ENCODE data around the gene RPGRIP1. TPM values are rescaled to one million over a fixed set of nuclear protein-coding genes. Genes with fewer than 3 reads are reported as not detected.
"Not testable (repeated sequence)": the region's sequence is repeated elsewhere in the genome, so short reads cannot be mapped to it uniquely, and the experiment has no call there.

The RPGRIP1 gene
- total RNA-seq, 1 donor: not detected

DNA sequence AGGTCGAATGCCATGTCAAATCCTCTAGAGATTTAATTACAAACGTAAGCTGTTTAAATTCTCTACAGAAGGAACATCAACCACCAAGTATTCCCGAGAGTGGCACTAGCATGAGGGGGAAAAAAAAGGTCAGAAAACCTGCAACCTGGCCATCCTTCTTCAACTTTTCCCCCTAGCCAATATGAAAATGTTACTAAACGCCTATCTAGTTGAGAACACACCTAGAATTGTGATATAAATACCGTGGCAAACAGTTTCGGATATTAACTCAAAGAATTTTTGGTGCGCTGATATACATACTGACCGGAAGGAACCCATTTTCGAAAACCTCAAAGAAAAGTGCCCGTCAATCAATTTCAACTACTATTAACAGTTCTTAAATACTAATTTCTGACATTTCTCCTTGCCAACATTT is 12.4 kb upstream of the RPGRIP1 start:
- H3K4me3 ChIP-seq (ENCODE audit: low read depth, low read length): peak overlapping the region; percentile 82
- DNase-seq (ENCODE audit: low read depth): no peak
- TF ChIP-seq CTCF (IDR thresholded peaks at IDR 0.05; ENCODE audit: insufficient read depth, low read length): no peak

- no peak for TF ChIP-seq CTCF (IDR thresholded peaks at IDR 0.05; ENCODE audit: insufficient read depth, low read length)
- DNase-seq (ENCODE audit: low read depth): peak; percentile 63
- peak overlapping the region; percentile 82 for H3K4me3 ChIP-seq (ENCODE audit: low read depth, low read length)
These were observed 11.8 kb upstream of the RPGRIP1 start for GRCh38 chr14:21267886-21268616.

GRCh38 chr14:21268617-21269251 is 11.1 kb upstream of the RPGRIP1 start:
- TF ChIP-seq CTCF (IDR thresholded peaks at IDR 0.05; ENCODE audit: insufficient read depth, low read length): no peak
- DNase-seq (ENCODE audit: low read depth): peak; percentile 67
- peak overlapping the region; percentile 82 for H3K4me3 ChIP-seq (ENCODE audit: low read depth, low read length)

DNA sequence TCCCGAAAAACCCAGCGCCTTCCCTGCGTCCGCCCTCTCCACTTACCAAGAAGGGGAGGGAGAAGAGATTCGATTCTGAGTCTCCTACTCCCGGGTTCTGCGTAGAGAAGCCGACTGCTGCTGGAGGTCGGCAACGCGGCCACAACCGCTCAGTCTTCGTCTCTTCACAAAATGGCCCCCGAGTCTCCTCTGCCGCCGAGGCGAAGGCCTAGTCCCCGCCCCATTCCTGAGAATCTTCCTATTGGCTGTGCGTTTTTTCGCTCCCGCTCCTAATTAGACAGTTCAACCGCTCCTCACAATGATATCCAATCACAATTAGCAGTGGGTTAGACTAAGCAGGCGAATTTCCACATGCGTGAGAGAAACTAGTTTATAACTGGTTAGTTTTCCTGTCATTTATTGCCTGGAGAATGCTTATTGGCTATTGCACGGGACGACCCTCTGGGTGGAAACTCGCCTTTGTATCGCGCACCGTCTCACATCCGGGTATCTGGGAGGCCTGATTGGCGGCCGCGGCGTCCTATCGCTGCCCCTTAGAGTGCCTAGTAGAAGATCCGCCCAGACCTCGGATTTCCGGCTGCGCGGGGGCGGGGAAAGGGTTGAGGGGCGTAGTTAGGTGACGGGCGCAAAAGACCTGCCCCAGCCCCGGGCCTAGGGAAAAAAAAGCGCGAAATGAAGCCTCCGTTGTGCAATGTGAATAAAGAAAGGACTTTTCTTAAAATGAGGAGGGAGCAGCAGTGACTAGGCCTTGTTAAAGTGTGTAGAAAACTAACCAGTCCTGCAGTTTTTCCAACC is 10.4 kb upstream of the RPGRIP1 start, which contains the start of gene HNRNPC:
TSS of gene HNRNPC (minus strand) at position 191 of the 795 bp plus-strand sequence. CDS start 35,249 bp downstream, outside the sequence.
- peak within 1 kb of the TSS; percentile 82 for H3K4me3 ChIP-seq (ENCODE audit: low read depth, low read length)
- no peak for TF ChIP-seq CTCF (IDR thresholded peaks at IDR 0.05; ENCODE audit: insufficient read depth, low read length)
- DNase-seq (ENCODE audit: low read depth): peak; percentile 100

GRCh38 chr14:21272661-21273060 is 7.2 kb upstream of the RPGRIP1 start:
- DNase-seq (ENCODE audit: low read depth): not testable (repeated sequence)

DNA sequence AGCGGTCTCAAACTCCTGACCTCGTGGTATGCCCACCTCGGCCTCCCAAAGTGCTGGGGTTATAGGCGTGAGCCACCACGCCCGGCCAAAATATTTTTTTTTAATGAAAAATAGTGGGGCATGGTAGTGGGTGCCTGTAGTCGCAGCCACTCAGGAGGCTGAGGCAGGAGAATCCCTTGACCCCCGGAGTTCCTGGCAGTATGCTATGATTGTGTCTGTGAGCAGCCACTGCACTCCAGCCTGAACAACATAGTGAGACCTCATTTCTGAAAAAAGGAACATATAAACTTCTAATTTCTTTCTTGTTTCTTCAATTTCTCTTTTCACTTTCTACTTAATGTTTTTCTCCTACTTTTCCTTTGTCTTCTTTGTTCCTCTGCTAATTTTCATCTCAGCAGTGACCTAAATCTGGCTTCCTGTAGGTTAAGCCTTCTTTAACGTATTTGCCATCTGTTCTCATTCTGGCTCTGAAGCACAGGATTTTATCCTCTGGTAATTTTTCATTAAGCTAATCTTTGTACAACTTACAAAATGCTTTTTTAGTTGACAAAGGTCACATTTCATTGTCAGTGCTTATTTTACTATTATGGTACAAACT is 4.5 kb upstream of the RPGRIP1 start:
- no peak overlapping the region for H3K4me3 ChIP-seq (ENCODE audit: low read depth, low read length)
- no peak for DNase-seq (ENCODE audit: low read depth)
- no peak for TF ChIP-seq CTCF (IDR thresholded peaks at IDR 0.05; ENCODE audit: insufficient read depth, low read length)

More at GRCh38 chr14:21272661-21273060, 7.2 kb upstream of the RPGRIP1 start:
- H3K4me3 ChIP-seq (ENCODE audit: low read depth, low read length): not testable (repeated sequence)

Measured in fibroblast of the aortic adventitia (primary cell).